HCT116 (cell line): ENCODE results near the gene PKMYT1. TPM values are rescaled to one million over a fixed set of nuclear protein-coding genes. Genes with fewer than 3 reads are reported as not detected.

ENCODE experiments used
- ATAC-seq: fragments of 200-7000 bp; cut with Tn5 transposase; 2 replicates; pipeline ENCODE4 v1.9.1; 2020; ENCODE audit warnings: mild to moderate bottlenecking, moderate library complexity
- BruUV-seq: library from RNA; stranded (reverse); fragments of 400-500 nt; replicated peaks from 2 replicates; lab custom pipeline; 2021; lab: Mats Ljungman, UMichigan
- CTCF ChIA-PET: fragments of 300-600 bp; sonication (Branson Sonifier 250); formaldehyde crosslinking; loops from one replicate; lab custom pipeline; 2021; ENCODE audit warnings: antibody characterized with exemption; lab: Charles Lee
- POLR2A ChIA-PET: fragments of 300-600, 350-600 bp; sonication (Branson Sonifier 250); formaldehyde crosslinking; loops from one replicate; lab custom pipeline; 2021; ENCODE audit warnings: antibody characterized with exemption; lab: Charles Lee
- RAD21 ChIA-PET, 2 experiments: fragments of 300-600 bp; sonication (Branson Sonifier 250); formaldehyde crosslinking; loops; one replicate each; lab custom pipeline; 2023; ENCODE audit warnings: low total read pairs in 2 of 2; ENCODE audit not compliant: uncharacterized antibody in 2 of 2, unreplicated experiment in 2 of 2, low non-redundant PET in 1 of 2; lab: Charles Lee
- DNase-seq: peaks from one replicate; pipeline ENCODE4 v3.0.0-alpha.2; 2010; ENCODE audit warnings: low read depth, low spot score
- H2AFZ ChIP-seq: fragments of 200-600 bp; shearing (Covaris generic), sonication (generic); 2 replicates; pipeline ENCODE4 v1.6.1; 2017; ENCODE audit warnings: low read depth, mixed run types, mixed read lengths, antibody characterized with exemption, low read length; ENCODE audit not compliant: poor library complexity, severe bottlenecking
- H3K27ac ChIP-seq: 2 replicates; pipeline ENCODE4 v1.5.1; 2012; ENCODE audit warnings: low read depth, low read length
- H3K27me3 ChIP-seq: fragments of 200-600 bp; sonication (generic); 2 replicates; pipeline ENCODE4 v1.6.1; 2016; ENCODE audit warnings: mixed run types, low read length, mixed read lengths; ENCODE audit not compliant: insufficient read depth
- H3K36me3 ChIP-seq, 2 experiments: fragments of 200-500 bp in 1 of 2; fragments of 200-600 bp in 1 of 2; sonication (Bioruptor generic) in 1 of 2; sonication (generic) in 1 of 2; 2 replicates each; pipeline versions ENCODE4 v1.5.1 to v1.6.1; 2014 to 2016; ENCODE audit warnings: low read length in 2 of 2, inconsistent platforms in 1 of 2, mixed read lengths in 1 of 2, mixed run types in 1 of 2; ENCODE audit not compliant: insufficient read depth in 2 of 2, control insufficient read depth in 1 of 2
- H3K4me1 ChIP-seq, 2 experiments: fragments of 200-600 bp in 1 of 2; sonication (generic) in 1 of 2; 2 replicates each; pipeline versions ENCODE4 v1.5.1 to v1.6.1; 2012 to 2017; ENCODE audit warnings: low read length in 2 of 2, inconsistent platforms in 1 of 2, mild to moderate bottlenecking in 1 of 2, mixed read lengths in 1 of 2, mixed run types in 1 of 2, moderate library complexity in 1 of 2; ENCODE audit not compliant: insufficient read depth in 2 of 2, control insufficient read depth in 1 of 2
- H3K4me2 ChIP-seq: fragments of 200-600 bp; sonication (generic); 2 replicates; pipeline ENCODE4 v1.6.1; 2017; ENCODE audit warnings: mixed run types, low read length, mixed read lengths
- H3K4me3 ChIP-seq, 2 experiments: fragments of 200-600 bp in 1 of 2; sonication (generic) in 1 of 2; replicated peaks in 1 of 2; 2 replicates each; pipeline ENCODE4 v1.5.1; 2011 to 2016; ENCODE audit warnings: low read length in 2 of 2, control low read depth in 1 of 2, low read depth in 1 of 2, mild to moderate bottlenecking in 1 of 2, mixed read lengths in 1 of 2, mixed run types in 1 of 2
- H3K79me2 ChIP-seq: fragments of 200-600 bp; sonication (generic); 2 replicates; pipeline ENCODE4 v1.6.1; 2017; ENCODE audit warnings: mild to moderate bottlenecking, mixed run types, low read length, moderate library complexity, mixed read lengths; ENCODE audit not compliant: insufficient read depth
- H3K9ac ChIP-seq: fragments of 200-600 bp; sonication (generic); 2 replicates; pipeline ENCODE4 v1.6.1; 2016; ENCODE audit warnings: low read length, mixed read lengths
- H3K9me2 ChIP-seq: fragments of 200-600 bp; sonication (generic), shearing (Covaris generic); 2 replicates; pipeline ENCODE4 v1.6.1; 2017; ENCODE audit warnings: mixed run types, mild to moderate bottlenecking, moderate library complexity; ENCODE audit not compliant: insufficient read depth
- H3K9me3 ChIP-seq, 2 experiments: fragments of 200-500 bp in 1 of 2; fragments of 200-600 bp in 1 of 2; sonication (Bioruptor generic) in 1 of 2; sonication (generic) in 1 of 2; 2 replicates each; pipeline ENCODE4 v1.6.1; 2014 to 2017; ENCODE audit warnings: low read length in 2 of 2, mixed read lengths in 2 of 2, inconsistent platforms in 1 of 2, low read depth in 1 of 2, mild to moderate bottlenecking in 1 of 2, mixed run types in 1 of 2, moderate library complexity in 1 of 2; ENCODE audit not compliant: control insufficient read depth in 1 of 2, insufficient read depth in 1 of 2
- H4K20me1 ChIP-seq: fragments of 200-600 bp; sonication (generic), shearing (Covaris generic); 2 replicates; pipeline ENCODE4 v1.6.1; 2017; ENCODE audit warnings: mixed run types, mild to moderate bottlenecking, moderate library complexity; ENCODE audit not compliant: insufficient read depth
- ATF3 ChIP-seq: IDR thresholded peaks from 2 replicates; pipeline ENCODE4 v1.6.1; 2012
- CEBPB ChIP-seq: IDR thresholded peaks from 2 replicates; pipeline ENCODE4 v1.6.1; 2012; ENCODE audit warnings: low read depth
- CTCF ChIP-seq, 3 experiments: fragments of 200-600 bp in 1 of 3; sonication (generic) in 1 of 3; IDR thresholded peaks in 2 of 3; conservative IDR thresholded peaks in 1 of 3; 2 replicates each; pipeline ENCODE4 v1.5.1; 2012 to 2017; ENCODE audit warnings: low read depth in 2 of 3, low read length in 2 of 3, antibody characterized with exemption in 1 of 3, borderline replicate concordance in 1 of 3, control low read depth in 1 of 3, mild to moderate bottlenecking in 1 of 3, mixed read lengths in 1 of 3, mixed run types in 1 of 3, moderate library complexity in 1 of 3; ENCODE audit not compliant: insufficient read depth in 1 of 3
- EZH2 ChIP-seq: fragments of 200-600 bp; sonication (generic); IDR thresholded peaks from 2 replicates; pipeline ENCODE4 v1.6.1; 2017; ENCODE audit warnings: antibody characterized with exemption, mixed run types
- EZH2phosphoT487 ChIP-seq: fragments of 200-600 bp; IDR thresholded peaks from 2 replicates; pipeline ENCODE4 v1.6.1; 2018; ENCODE audit warnings: antibody characterized with exemption, borderline replicate concordance
- POLR2AphosphoS5 ChIP-seq: IDR thresholded peaks from 2 replicates; pipeline ENCODE4 v1.6.1; 2011; ENCODE audit warnings: mild to moderate bottlenecking, low read depth, low read length, moderate library complexity
- RAD21 ChIP-seq: IDR thresholded peaks from 2 replicates; pipeline ENCODE4 v1.6.1; 2012; ENCODE audit warnings: low read depth, mild to moderate bottlenecking
- SP1 ChIP-seq: IDR thresholded peaks from 2 replicates; pipeline ENCODE4 v1.6.1; 2012; ENCODE audit warnings: low read depth
- SRF ChIP-seq: IDR thresholded peaks from 2 replicates; pipeline ENCODE4 v1.6.1; 2012; ENCODE audit warnings: low read depth
- TCF7L2 ChIP-seq: IDR thresholded peaks from 2 replicates; pipeline ENCODE4 v1.7.0; 2011; ENCODE audit warnings: borderline replicate concordance, inconsistent platforms; ENCODE audit not compliant: insufficient read depth, insufficient read length; ENCODE audit errors: extremely low read depth
- ZFX ChIP-seq: fragments of 450-650 bp; IDR thresholded peaks from 2 replicates; pipeline ENCODE4 v1.6.1; 2017
- ZNF274 ChIP-seq: fragments of 200-500 bp; sonication (Bioruptor generic); IDR thresholded peaks from 2 replicates; pipeline ENCODE4 v1.6.1; 2014; ENCODE audit warnings: mild to moderate bottlenecking, low read depth, low read length, inconsistent platforms
- intact Hi-C: fragments of 100-400 bp; cut with micrococcal nuclease; formaldehyde crosslinking; loops from 2 replicates; pipeline ENCODE4 v1.10.0; 2022
- total RNA-seq: library from RNA; stranded (reverse); gene quantifications from one replicate; pipeline ENCODE4 v1.2.1, GENCODE V29; 2021; ENCODE audit not compliant: unreplicated experiment

Gene PKMYT1
- total RNA-seq, 1 experiment from 2014 or later: 104 TPM

DNA sequence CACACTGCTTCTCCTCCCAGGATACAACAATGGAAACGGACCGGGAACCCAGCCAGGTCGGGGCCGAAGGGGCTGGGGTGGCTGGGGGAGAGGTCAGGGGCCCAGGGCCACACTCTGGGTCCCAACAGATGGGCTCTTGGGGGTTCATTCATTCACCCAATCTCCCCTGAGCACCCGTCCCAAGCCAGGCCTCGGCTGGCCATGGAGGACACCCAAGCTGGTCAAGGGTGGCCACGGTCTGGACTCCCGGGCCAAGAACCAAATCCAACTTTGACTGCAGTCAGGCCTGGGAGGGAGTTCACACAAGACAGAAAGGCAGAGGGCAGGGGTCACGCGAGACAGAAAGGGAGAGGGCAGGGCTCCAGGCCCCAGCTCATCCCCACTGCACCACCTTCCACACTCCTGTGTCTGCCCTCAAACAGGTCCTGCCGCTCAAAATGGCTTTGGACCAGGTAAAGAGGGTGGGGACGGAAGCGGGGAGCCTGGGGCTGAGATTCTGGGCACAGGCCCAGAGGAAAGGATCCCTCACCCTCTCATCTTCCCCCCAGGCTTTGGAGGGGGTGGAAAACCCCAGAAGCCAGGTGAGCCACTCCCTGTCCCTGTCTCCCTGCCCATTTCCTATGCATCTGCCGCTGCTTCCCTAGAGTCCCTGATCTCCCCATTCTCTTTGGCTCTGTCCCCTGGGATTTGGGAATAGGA lies 12.3 kb upstream of the PKMYT1 start:
- TF ChIP-seq TCF7L2 (no peak), POLR2AphosphoS5 (no peak), CTCF (IDR thresholded peaks at IDR 0.05 in 2 of 3, conservative IDR thresholded peaks at IDR 0.05 in 1 of 3; ENCODE audit: borderline replicate concordance in 1 of 3, insufficient read depth in 1 of 3, low read depth in 2 of 3, low read length in 2 of 3) (no peak)
- Histone ChIP-seq H3K4me3 (no peak overlapping the region), H3K9ac (no peak overlapping the region), H2AFZ (no peak overlapping the region), H3K4me1 (peaks cover 11 to 28% of the 10 kb centered on the region in 2 experiments), H4K20me1 (no peaks in the 10 kb centered on the region), H3K9me2 (no peaks in the 10 kb centered on the region), H3K27ac (no peak overlapping the region), H3K36me3 (no peaks in the 10 kb centered on the region), H3K79me2 (no peaks in the 10 kb centered on the region), H3K9me3 (no peaks in the 10 kb centered on the region), H3K4me2 (no peak overlapping the region), H3K27me3 (no peaks in the 10 kb centered on the region)
- ATAC-seq: no peak
- CTCF ChIA-PET: no interaction called here
- intact Hi-C loops: no loop called here
- RAD21 ChIA-PET: no interaction called here
- POLR2A ChIA-PET: no interaction called here
- BruUV-seq: no TSS peak
- DNase-seq: no peak

GRCh38 chr16:2991566-2992261 lies 11.5 kb upstream of the PKMYT1 start:
- Histone ChIP-seq H4K20me1 (no peaks in the 10 kb centered on the region), H3K27ac (no peak overlapping the region), H3K27me3 (no peaks in the 10 kb centered on the region), H3K4me1 (peaks cover 11 to 28% of the 10 kb centered on the region in 2 experiments), H3K4me2 (peak overlapping the region; percentile 32), H3K9ac (no peak overlapping the region), H3K9me3 (no peaks in the 10 kb centered on the region), H3K4me3 (no peak overlapping the region), H2AFZ (no peak overlapping the region), H3K9me2 (no peaks in the 10 kb centered on the region), H3K36me3 (no peaks in the 10 kb centered on the region), H3K79me2 (no peaks in the 10 kb centered on the region)
- DNase-seq (no peak), ATAC-seq (no peak)
- ChIA-PET POLR2A (interaction anchor here (0.6 kb wide), 1 partner anchor 28 kb away, joined by 3 read pairs; no protein-coding TSS in a partner anchor), CTCF (interaction anchor here (0.8 kb wide), 1 partner anchor 9 kb away, joined by 3 read pairs; no protein-coding TSS in a partner anchor), RAD21 (no interaction called here)
- BruUV-seq: no TSS peak
- intact Hi-C loops: no loop called here
- TF ChIP-seq SRF (no peak), CEBPB (no peak), ZFX (no peak), SP1 (no peak), EZH2 (no peak), ZNF274 (no peak), CTCF (IDR thresholded peaks at IDR 0.05 in 2 of 3, conservative IDR thresholded peaks at IDR 0.05 in 1 of 3; ENCODE audit: borderline replicate concordance in 1 of 3, insufficient read depth in 1 of 3, low read depth in 2 of 3, low read length in 2 of 3) (no peak), TCF7L2 (no peak), RAD21 (no peak), ATF3 (no peak), POLR2AphosphoS5 (no peak), EZH2phosphoT487 (no peak)
